GM18499 (cell line): Measurements from ENCODE around the gene ZNF140.

Experiments used
- ATAC-seq: cut with Tn5 transposase; IDR thresholded peaks from one replicate; pipeline ENCODE4 v1.9.1; 2021; ENCODE audit warnings: moderate number of reproducible peaks; ENCODE audit not compliant: insufficient read depth, unreplicated experiment

The ZNF140 gene

GRCh38 chr12:133080368-133081158, at the start of gene ZNF140:
Gene ZNF140, plus strand, starts transcription at chr12:133080923. Its CDS starts 398 bp downstream, at chr12:133081321.
- ATAC-seq, result peak; percentile 61

GRCh38 chr12:133037207-133038005, 43.3 kb upstream of the ZNF140 start, which contains the start of gene ZNF84:
Gene ZNF84, plus strand, starts transcription at chr12:133037509. Its CDS starts 3,959 bp downstream, at chr12:133041468.
- peak; percentile 73 for ATAC-seq

- no peak for ATAC-seq
Observed at GRCh38 chr12:133038118-133038709, 42.5 kb upstream of the ZNF140 start.

- ATAC-seq, result no peak
Observed at GRCh38 chr12:133046698-133047097, 34.0 kb upstream of the ZNF140 start.

- ATAC-seq, result no peak
Observed at GRCh38 chr12:133057446-133057845, 23.3 kb upstream of the ZNF140 start.

GRCh38 chr12:133058203-133059113, 22.3 kb upstream of the ZNF140 start:
- no peak for ATAC-seq

- no peak for ATAC-seq
Observed at GRCh38 chr12:133061954-133062353, 18.8 kb upstream of the ZNF140 start.

- no peak for ATAC-seq
Observed at GRCh38 chr12:133063556-133063955, 17.2 kb upstream of the ZNF140 start.

GRCh38 chr12:133073836-133074235, 6.9 kb upstream of the ZNF140 start:
- ATAC-seq, result no peak

- peak; percentile 58 for ATAC-seq
Observed at GRCh38 chr12:133080026-133080367, 726 bp upstream of the ZNF140 start.

GRCh38 chr12:133081159-133081780, 547 bp downstream of the ZNF140 start:
- peak; percentile 13 for ATAC-seq

- ATAC-seq, result no peak
Observed at GRCh38 chr12:133083345-133083744, 2.6 kb downstream of the ZNF140 start.

GRCh38 chr12:133105620-133106019, 24.9 kb downstream of the ZNF140 start:
- no peak for ATAC-seq

- no peak for ATAC-seq
Observed at GRCh38 chr12:133106253-133106652, 25.5 kb downstream of the ZNF140 start.

GRCh38 chr12:133107121-133107520, 26.4 kb downstream of the ZNF140 start:
- ATAC-seq, result no peak

- ATAC-seq, result no peak
Observed at GRCh38 chr12:133108150-133108549, 27.4 kb downstream of the ZNF140 start.

GRCh38 chr12:133120385-133121191, 39.9 kb downstream of the ZNF140 start:
- ATAC-seq, result no peak

GRCh38 chr12:133124674-133125073, 44.0 kb downstream of the ZNF140 start:
- ATAC-seq, result no peak
